ENCODE results near the gene ACAD8.

GRCh38 chr11:134257101-134257500, 3.7 kb downstream of the ACAD8 start:
- TF ChIP-seq CTCF (IDR thresholded peaks at IDR 0.05; ENCODE audit: control extremely low read depth in 1 of 3, insufficient read depth in 1 of 3, low read depth in 1 of 3, low read length in 3 of 3) (no peak), FOSL1 (IDR thresholded peaks at IDR 0.05; ENCODE audit: insufficient read depth, low read depth, low read length) (no peak), SRF (IDR thresholded peaks at IDR 0.05; ENCODE audit: low read depth, low read length) (no peak), POLR2AphosphoS5 (IDR thresholded peaks at IDR 0.05; ENCODE audit: low read depth, low read length) (no peak), BACH1 (IDR thresholded peaks at IDR 0.05; ENCODE audit: low read length) (no peak), RFX5 (IDR thresholded peaks at IDR 0.05; ENCODE audit: borderline replicate concordance, low read depth, low read length) (no peak), POLR2A (IDR thresholded peaks at IDR 0.05; ENCODE audit: control extremely low read depth in 1 of 2, low read depth in 2 of 2, low read length in 2 of 2) (no peak), ATF3 (IDR thresholded peaks at IDR 0.05; ENCODE audit: insufficient read depth, low read depth, low read length) (no peak), RXRA (IDR thresholded peaks at IDR 0.05; ENCODE audit: insufficient read depth, low read depth, low read length) (no peak), NRF1 (IDR thresholded peaks at IDR 0.05; ENCODE audit: low read depth, low read length) (no peak), USF2 (IDR thresholded peaks at IDR 0.05; ENCODE audit: low read length) (no peak), CEBPB (IDR thresholded peaks at IDR 0.05; ENCODE audit: low read depth, low read length) (no peak), SP2 (IDR thresholded peaks at IDR 0.05; ENCODE audit: low read length) (no peak)

Data from H1 (cell line).